Posterior cingulate gyrus (tissue), 11 donors: Measurements from ENCODE around the gene PANX1.

Source experiments
- DNase-seq, 10 donors: peaks; one replicate each; pipeline versions ENCODE4 v3.0.0 to v3.0.0-alpha.2; 2020 to 2021; ENCODE audit warnings: mixed read lengths in 3 of 10
- intact Hi-C: fragments of 100-400 bp; cut with DNase I; formaldehyde crosslinking; loops from one replicate; pipeline ENCODE4 v1.15.1; 2023

The PANX1 gene

DNA sequence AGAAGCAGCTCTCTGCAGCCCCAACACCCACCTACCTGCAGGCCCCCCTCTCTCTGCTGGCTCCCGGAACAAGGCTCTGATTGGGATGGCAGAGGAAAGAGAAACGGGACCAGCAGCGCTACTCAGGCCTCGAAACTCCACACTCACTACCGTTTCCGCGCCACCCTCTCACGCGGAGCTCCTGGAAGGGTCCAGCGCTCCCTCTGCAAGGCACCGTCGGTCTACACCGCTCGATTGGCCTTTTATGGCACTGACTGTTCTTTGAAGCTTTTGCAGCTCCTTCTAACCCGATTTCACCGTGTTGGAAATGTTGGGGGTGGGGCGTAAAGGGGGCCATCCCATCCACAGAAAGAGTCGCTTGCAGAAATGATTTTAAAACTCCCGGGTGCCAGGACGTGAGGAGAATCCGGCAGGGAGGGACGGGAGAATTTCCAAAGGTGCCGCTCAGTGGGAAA is 323 bp upstream of the PANX1 start:
- peak in 8 of 10 donors; percentile 16 to 83 (median 38) for DNase-seq
- intact Hi-C loops: no loop called here

DNA sequence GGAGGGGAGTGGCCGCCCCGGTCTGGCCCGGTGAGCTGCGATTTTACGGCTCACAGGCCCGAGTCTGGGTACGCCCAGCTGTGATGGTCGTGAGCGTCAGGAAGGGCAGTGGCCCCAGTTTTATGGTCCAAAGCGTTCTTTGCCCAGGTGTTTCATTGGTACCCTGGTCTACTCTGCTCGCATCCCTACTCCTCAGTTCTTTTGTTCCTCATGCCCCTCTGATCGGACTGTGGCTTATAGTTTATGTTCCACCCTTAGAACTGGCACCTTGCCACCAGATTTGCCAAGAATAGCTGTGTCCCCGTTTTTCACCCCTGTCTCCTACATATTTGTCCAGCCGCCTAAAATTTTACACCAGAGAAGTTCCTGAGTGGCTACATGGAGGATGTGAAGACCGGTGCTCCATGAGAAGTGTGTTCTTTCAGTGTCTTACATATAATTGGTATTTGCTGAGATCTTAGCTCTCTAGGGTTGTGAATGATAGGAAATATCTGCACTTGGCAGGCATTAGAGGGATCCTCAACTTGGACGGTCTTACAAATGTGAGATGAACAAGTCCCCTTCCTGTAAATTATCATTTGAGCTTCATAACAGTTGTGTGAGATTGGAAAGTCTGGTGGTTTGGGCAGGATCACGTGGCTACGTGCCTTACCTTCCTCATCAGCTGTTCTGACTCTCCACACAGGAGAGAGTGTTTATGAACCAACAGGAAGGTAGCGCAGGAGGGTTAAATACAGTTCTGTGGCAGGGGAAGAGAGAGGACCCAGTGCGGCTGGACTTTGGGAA is 1.1 kb downstream of the PANX1 start:
- no peak for DNase-seq
- intact Hi-C loops: no loop called here

DNA sequence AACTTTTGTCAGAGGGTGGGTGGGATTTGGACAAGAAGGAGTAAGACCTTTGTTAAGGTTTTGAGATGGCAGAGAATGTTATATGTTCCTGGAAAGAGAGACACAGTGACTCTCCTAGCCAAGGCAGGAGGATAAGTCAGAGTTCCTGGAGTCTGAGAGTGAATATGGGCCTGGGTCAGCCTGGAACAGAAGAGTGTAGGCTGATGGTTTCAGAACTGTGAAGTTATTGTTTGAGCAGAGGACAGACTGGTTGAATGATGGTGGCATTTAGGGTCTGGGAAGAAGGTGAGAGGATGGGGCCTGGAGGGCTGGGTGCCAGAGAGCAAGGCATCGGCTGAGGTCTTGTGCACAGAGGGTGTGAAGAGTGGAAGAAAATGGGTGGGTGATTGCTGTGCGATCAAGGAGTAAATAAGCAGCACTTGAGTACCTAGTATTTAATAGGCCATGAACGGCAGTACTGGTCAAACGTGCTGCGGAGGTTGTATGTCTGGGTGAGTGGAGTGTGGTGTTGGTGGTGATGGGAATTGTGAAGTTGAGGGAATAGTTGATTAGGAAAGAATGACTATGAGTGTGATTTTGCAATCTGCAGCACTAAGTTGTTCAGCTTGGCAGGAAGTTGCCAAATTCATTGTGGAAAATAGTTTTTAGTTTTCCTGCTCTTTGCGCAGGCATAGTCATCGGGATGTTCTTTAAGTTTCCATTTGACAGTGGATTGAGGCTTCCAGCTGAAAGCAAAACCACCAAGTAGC is 1.8 kb downstream of the PANX1 start:
- no peak for DNase-seq
- intact Hi-C loops: no loop called here

DNA sequence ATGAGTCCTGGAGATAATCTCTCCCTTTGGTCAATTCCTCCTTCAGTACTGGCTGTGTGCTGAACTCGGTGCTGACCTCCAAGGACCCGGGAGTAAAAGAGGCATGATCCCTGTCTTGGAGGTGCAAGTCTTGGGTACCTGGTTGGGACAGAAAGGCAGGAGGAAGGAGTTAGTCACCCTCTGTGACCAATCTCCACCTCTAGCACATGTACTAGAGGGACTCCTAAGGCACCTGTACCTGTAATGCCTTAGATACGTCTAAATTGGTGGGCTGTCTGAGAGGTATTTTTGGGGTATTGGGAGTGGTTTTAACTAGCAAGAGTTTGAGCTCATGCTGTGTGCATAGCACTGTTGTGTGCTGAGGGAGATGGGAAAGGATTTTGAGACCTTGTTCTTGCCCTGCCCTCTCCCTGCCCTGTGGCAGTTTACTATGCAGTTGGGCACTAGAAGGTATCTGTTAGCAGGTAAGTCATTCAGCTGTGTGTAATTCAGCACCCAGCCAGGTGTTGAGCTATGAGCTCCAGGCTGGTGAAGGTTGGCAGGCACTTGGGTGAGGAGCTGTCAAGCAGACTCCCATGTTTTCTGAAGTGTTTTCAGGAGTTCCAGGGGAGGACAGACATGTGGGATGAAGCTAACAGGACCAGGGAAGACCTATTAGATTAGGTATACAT is 2.5 kb downstream of the PANX1 start:
- DNase-seq: no peak
- intact Hi-C loops: no loop called here

DNA sequence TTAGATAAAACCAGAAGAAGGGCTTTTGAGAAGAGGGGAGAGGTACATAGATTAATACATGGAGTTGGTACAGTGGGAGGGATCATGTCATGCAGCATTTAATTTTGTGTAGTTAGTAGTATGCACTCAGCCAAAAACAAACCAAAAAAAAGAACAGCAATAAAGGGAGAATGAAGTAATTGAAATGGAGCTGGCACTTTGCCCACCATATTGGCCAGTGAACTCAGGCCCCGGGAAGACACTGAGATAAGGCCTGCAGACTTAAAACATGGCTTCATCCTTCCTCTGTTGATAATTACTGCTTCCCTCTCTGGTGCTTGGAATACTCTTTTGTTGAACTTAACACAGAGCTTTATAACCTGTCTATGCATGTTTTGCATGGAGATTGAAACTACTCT is 3.1 kb downstream of the PANX1 start:
- no peak for DNase-seq
- intact Hi-C loops: no loop called here

DNA sequence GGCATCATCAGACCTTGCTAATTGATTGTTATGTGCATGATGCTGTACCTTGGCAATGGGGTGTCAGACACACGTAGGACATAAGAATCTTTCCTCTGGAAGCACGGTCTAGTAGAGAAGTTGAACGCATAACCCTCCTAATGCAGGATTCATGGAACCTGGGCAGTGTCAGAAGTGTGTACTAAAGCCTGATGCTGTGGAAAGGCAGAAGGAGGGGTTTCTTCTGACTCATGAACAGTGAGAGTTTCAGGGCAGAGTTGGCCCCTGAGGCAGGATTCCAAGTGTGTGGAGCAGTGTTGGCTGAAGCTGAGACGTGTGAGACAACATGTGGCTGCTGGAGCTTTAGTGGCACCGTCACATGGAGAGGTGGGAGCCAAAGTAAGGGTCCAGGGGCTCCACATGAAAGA is 3.5 kb downstream of the PANX1 start:
- intact Hi-C loops: no loop called here
- DNase-seq: no peak

DNA sequence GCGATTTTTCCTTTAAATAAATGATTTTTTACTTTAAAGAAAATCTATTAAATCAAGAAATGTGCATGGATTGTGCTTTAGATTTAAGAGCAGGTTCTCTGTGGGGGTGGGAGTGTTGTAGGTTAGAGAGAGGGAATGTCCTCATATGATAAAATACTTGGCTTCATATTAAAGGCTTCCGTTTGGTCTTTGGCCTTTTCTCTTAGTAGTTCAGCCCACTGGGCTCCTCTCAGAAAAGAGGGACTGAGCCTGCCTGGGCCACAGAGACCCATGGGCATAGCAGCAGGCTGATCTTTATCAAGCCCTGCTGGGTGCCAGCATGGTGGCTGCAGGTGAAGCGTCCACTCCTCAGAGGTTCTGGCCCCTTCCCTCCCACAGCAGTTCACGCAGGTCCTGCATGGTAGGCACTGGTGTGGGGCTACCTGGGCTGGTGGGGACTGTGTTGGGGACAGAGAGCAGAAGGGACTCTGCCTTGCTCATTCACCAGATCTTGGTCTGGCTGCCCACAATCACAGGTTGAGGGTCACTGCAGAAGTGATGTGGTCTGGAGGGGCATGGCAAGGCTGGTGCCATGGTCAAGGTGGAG is 4.3 kb downstream of the PANX1 start:
- intact Hi-C loops: no loop called here
- no peak for DNase-seq

DNA sequence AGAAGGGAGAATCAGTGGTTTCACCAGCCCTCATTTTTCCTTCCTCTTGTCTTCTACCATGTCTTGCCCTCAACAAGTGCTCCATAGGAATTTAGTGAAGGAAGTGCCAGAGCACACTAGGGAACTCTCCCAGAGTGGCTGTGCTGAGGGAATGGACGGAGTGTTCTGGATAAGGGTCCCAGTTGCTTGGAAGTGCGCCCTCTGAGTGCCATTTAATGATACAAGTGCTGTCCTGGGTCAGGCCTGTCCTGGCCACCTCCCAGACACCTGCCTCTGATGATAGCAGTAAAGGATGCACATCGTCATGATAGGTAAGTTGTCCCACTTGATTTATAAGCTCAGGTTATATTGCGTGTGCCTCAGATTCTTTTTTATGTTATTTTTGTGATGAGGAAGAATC is 5.1 kb downstream of the PANX1 start:
- DNase-seq: no peak
- intact Hi-C loops: no loop called here

DNA sequence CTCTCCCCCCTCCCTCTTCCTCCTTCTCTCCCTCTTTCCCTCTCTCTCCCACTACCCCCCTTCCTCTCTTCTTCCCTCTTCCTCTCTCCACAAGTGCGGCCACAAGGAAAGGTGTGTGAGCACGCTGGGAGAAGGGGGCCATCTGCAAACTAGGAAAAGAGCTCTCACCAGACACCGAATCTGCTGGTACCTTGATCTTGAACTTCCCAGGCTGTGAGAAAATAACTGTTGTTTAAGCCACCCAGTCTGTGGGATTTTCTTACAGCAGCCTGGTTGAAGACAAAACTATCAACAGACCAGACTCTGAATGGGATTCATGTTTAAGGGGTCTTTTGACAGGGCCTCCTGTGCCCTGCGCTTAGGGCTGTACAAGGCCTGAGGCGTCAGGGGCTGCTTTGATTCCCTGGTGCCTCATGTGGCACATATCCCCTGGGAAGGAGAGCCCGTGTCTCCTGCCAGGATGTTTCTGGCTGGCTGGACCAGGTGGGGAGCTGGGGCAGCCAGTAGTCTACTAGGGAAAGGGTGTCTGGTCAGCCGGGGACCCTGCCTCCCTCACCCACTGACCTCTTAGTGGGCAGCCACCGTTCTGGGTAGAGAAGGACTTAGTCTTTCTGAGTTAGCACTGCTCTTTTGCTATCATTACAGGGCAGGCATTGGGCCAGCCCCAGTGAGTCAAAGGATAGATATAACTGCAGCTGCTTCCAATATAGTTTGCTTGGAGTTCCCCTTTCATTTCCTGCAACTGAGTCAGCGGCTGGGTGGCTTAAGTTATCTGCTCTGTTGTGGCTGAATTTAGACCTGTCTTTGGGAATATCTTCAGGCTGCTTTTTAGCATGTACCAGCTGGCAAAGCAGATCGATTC is 6.2 kb downstream of the PANX1 start:
- intact Hi-C loops: no loop called here
- DNase-seq: peak in 3 of 10 donors; percentile 32 to 78 (median 67)

DNA sequence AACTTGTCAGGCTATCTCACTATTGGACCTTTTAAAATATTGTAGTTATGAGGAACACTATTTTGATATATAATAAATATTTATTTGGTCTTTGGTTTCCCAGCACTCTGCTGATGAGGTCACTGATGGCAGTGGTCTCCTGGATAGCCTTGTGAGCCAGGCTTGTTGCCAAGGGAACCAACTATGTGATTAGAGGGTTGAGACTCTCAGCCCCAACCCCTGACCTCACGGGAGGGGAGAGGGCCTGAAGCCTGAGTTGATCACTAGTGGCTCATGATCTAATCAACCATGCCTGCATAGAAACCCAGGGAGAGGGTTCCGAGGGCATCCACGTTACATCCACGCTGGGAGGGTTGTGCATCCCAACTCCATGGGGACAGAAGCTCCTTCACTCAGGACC is 10.8 kb downstream of the PANX1 start:
- no peak for DNase-seq
- intact Hi-C loops: no loop called here

DNA sequence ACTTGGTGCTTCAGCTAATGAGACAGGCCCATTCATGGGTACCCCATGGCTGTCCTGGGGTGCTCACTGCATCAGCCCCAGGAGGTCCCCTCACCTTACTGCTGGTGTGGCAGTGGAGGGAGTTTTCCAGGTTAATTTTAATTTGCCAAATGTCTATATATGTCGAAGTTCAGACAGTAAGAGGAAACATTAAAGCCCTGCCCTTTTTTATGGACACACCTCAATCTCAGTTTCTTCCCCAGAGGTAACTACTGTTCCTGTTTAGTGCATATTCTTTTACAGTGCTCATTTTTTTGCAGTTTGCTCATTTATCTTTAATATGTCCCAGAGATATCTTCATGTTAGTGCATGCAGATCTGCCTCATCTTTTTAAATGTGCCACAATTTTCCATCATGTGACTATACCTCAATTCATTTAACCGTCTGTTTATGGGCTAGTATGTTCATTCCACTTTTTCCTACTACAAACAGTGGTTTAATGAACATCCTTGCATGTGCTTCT is 11.6 kb downstream of the PANX1 start:
- no peak for DNase-seq
- intact Hi-C loops: no loop called here

DNA sequence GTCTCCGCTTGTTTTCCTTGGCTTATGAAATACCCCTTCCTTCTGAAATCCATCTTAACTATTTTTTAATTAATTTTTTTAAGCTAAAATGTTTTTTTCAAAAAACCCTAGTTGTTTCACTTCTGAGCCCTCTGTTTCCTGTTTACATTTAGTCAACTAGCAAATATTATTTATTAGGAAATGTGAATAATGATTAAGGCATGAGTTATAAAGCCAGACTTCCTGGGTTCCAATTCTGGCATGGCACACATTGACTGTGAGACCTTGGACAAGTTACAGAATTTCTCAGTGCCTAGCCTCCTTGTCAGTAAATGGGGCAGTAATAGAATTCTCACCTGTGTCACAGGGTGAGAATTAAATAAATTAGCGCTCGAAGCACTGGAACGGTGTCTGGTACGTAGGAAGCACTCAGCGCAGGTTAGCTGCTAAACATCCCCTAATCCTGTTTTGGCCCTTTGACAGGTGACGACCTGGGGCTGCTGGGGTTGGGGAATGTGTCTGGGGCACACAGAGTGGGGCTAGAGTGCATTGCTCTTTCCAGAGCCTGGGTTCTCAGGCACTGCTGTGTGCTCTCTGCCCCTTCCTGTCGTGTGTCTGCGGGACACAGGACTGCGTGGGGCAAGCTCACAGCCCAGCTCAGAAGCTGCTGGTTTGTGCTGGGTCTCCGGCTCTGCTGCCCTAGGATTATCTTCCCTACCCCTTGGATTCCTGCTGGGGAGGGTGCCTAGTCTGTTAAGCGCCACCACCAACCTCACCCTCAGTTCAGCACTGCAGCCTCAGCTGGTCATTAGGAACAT is 13.1 kb downstream of the PANX1 start:
- intact Hi-C loops: no loop called here
- DNase-seq: no peak

DNA sequence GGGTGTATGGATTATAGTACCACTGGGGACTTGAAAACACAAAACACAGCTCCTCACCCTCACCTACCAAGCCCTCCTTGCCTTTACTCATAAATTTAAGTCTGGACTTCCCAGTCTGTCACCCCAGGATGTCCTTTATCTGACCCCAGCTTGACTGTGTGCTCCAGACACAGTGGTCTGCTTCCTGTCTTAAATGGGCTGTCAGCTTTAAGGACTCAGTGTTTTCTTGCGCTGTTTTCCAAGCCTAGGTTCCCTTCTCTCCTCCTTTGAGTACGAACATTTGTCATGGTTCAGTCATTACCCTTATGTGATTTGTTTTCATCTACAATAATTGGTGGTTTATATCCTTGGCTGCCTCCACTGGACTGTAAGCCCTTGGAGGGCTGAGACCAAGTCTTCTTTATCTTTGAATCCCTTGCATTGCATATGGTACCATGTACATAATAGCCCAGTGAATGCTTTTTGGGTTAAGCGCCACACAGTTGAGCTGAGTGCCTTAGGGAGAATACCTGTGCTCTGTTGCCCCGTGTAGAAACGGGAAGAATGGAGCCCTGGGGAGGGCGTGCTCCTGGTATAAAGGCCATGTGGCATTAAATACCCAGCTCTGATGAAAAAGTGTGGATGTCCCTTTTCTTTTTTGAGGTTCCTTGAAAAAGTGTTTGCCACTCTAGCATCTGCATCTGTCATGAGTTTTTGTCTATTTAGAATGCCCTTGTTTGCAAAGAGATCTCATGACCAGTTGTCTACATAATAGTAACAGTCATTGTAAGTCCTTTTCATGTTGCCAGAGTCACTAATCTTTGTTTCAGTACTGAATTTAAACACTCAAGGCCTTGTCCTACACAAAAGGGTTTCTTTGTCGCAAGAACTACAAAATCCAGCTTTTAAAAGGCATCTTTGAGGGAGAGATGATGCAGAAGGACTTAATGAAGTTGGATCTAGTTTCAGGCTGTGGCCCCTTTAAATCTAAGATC is 14.0 kb downstream of the PANX1 start:
- DNase-seq: no peak
- intact Hi-C loops: no loop called here

DNA sequence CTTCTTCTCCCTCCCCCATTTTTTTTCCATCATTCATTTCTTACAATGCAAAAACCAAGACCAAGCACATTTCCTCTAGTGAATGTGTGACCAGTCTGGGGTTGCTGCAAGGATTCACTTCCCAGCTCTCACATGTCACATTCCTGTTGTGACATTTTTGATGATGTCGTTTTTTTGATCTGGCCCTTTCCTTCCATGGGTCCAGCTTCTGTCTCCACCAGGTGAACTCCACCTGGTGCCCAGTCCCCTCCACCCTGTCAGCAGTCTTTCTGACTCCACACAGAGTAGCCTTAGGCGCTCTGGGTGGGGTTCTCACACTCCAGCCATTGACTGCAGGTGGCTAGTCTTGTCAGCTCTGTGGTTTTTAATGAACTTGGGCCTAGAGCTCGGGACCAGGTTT is 15.6 kb downstream of the PANX1 start:
- intact Hi-C loops: no loop called here
- DNase-seq: no peak

DNA sequence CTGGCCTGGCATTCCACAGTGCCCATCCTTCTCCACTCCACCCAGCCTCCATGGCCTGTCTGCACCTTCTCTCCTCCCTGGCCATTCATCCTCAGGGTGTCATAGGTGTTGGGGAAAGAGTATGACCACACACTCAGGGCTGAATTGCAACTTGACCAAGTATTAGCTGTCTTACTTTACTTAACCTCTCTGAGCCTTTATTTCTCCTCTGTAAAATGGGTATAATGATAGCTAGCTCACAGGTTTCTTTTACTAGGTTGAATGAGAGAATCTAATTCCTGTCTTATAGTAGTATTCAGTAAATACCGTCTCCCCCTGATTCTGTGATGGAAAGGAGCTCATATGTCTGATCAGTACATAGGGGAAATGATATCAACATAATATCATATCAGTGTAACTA is 16.0 kb downstream of the PANX1 start:
- intact Hi-C loops: no loop called here
- DNase-seq: no peak

DNA sequence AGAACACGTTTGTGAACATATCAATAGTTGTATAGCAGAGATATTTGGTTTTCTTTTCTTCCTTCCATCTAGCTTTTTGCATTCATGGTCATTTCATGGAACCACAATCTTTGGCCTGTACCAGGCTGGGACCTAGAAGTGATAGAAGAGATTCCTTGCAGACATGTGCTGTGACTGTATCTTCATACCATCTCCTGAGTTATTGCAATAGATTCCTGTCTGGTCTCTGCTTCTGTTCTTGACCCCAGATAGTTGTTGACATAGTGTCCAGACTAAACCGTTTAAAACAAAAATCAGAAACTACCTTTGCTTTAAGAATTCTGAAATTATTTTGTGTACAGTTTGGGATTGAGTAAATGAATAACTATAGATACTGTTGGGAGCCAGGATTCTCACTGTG is 16.8 kb downstream of the PANX1 start:
- intact Hi-C loops: no loop called here
- DNase-seq: no peak

DNA sequence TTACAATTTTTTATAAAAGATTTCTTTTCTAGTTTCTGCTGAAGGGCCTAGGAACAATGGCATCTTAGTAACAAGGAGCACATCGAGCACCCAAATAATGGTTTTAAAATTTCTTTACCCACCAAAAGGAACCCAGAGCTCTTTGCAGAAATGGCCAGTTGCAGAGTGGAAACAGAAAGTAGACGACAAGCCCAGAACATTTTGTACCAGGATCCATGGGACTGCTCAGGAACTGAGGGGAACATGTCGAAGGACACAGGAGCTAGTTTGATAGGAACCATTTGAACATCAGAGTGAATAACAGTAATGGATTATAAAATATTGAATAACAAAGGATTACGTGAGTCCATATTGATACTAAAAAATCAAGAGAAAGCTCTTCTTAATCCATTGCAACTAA is 17.3 kb downstream of the PANX1 start:
- DNase-seq: no peak
- intact Hi-C loops: no loop called here

DNA sequence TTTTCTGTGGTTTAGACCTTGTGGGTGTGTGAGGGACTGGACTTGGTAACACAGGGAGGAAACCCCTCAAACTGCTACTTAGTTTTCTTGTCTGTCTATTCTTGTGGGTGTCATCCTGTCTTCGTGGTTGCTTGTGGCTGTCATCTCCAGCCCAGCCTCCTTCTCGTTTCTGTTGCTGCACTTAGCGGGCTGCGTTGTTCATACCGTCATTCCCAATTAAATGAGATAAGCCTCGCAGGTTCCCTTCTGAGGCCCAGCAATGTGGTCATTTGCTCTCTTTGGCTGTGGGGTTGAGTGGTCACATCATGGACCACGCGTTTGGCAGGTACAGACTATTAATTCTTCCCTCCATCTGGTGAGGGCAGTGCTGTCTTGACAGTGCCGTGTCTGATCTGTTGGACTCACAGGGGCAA is 18.8 kb downstream of the PANX1 start:
- intact Hi-C loops: no loop called here
- DNase-seq: no peak
